DND-41 (cell line): ENCODE data around the gene SLC35F4.

Experiments
- CTCF ChIP-seq: IDR thresholded peaks from 2 replicates; pipeline ENCODE4 v1.5.1; 2012; ENCODE audit warnings: borderline replicate concordance, low read length, moderate library complexity, mild to moderate bottlenecking; ENCODE audit not compliant: poor library complexity, severe bottlenecking; ENCODE audit errors: extremely low read depth
- EZH2 ChIP-seq: IDR thresholded peaks from 3 replicates; pipeline ENCODE4 v1.6.1; 2012; ENCODE audit warnings: borderline replicate concordance, low read depth, mild to moderate bottlenecking, moderate library complexity, low read length, inconsistent platforms; ENCODE audit not compliant: severe bottlenecking

GRCh38 chr14:57692671-57693070, 173.2 kb downstream of the SLC35F4 start:
- peak; percentile 62 for TF ChIP-seq CTCF
- TF ChIP-seq EZH2: no peak
